SH-SY5Y (cell line): ENCODE data around the gene MIOX.

Experiments
- GATA2 ChIP-seq: IDR thresholded peaks from 2 replicates; pipeline ENCODE4 v1.6.1; 2011; ENCODE audit warnings: mild to moderate bottlenecking, low read depth, low read length
- GATA3 ChIP-seq: IDR thresholded peaks from 2 replicates; pipeline ENCODE4 v1.6.1; 2011; ENCODE audit warnings: low read depth, mild to moderate bottlenecking, low read length, moderate library complexity

- TF ChIP-seq GATA2 (no peak), GATA3 (no peak)
Observed at GRCh38 chr22:50522208-50522805, 35.6 kb downstream of the MIOX start.
